Kidney epithelial cell (primary cell): ENCODE measurements around the gene DOK7. TPM values are rescaled to one million over a fixed set of nuclear protein-coding genes. Genes with fewer than 3 reads are reported as not detected.

Experiments
- DNase-seq: peaks from one replicate; pipeline ENCODE4 v3.0.0-alpha.2; 2010; ENCODE audit warnings: low read depth
- H3K27me3 ChIP-seq: 2 replicates; pipeline ENCODE4 v1.6.0; 2011; ENCODE audit warnings: low read length; ENCODE audit not compliant: control insufficient read depth, insufficient read depth
- H3K36me3 ChIP-seq: 2 replicates; pipeline ENCODE4 v1.5.1; 2011; ENCODE audit warnings: low read length; ENCODE audit not compliant: control insufficient read depth, insufficient read depth
- H3K4me3 ChIP-seq: 2 replicates; pipeline ENCODE4 v1.5.1; 2011; ENCODE audit warnings: low read depth, mild to moderate bottlenecking, control low read depth, low read length
- CTCF ChIP-seq: IDR thresholded peaks from 2 replicates; pipeline ENCODE4 v1.5.1; 2011; ENCODE audit warnings: mild to moderate bottlenecking, moderate library complexity, low read length, control low read depth, inconsistent platforms; ENCODE audit not compliant: insufficient read depth, poor library complexity, severe bottlenecking
- total RNA-seq: library from RNA; depleted of rRNA; stranded (reverse); fragments of >200 nt; gene quantifications from 2 replicates; pipeline ENCODE4 v1.2.3, GENCODE V29; 2015

Gene DOK7
- total RNA-seq, 1 donor from 2014 or later = 6.9 TPM

- Histone ChIP-seq H3K4me3 (no peak overlapping the region), H3K36me3 (peaks cover 3% of the 10 kb centered on the region), H3K27me3 (no peaks in the 10 kb centered on the region)
- no peak for TF ChIP-seq CTCF
- no peak for DNase-seq
Measured at GRCh38 chr4:3525532-3526430, 62.7 kb downstream of the DOK7 start.

DNA sequence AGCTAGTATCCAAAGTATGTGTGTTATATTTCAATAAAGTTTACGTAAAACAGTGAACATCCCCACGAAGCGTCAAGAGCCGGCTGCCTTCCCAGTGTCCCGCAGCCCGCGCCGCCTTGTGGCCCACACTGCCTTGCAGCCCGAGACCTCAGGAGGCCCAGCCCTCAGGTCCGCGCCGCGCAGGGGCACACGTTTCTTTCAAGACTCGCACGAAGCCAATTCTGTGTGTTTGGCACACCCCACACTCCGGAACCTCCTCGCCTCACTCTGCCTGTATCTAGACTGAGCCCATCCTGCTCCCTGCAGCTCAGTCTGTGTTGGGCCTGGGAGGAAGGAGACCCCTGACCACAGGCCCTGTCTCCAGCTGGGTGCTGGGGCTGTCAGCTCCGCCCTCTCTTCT, 63.4 kb downstream of the DOK7 start:
- no peak for TF ChIP-seq CTCF
- Histone ChIP-seq H3K36me3 (peaks cover 3% of the 10 kb centered on the region), H3K4me3 (no peak overlapping the region)

DNA sequence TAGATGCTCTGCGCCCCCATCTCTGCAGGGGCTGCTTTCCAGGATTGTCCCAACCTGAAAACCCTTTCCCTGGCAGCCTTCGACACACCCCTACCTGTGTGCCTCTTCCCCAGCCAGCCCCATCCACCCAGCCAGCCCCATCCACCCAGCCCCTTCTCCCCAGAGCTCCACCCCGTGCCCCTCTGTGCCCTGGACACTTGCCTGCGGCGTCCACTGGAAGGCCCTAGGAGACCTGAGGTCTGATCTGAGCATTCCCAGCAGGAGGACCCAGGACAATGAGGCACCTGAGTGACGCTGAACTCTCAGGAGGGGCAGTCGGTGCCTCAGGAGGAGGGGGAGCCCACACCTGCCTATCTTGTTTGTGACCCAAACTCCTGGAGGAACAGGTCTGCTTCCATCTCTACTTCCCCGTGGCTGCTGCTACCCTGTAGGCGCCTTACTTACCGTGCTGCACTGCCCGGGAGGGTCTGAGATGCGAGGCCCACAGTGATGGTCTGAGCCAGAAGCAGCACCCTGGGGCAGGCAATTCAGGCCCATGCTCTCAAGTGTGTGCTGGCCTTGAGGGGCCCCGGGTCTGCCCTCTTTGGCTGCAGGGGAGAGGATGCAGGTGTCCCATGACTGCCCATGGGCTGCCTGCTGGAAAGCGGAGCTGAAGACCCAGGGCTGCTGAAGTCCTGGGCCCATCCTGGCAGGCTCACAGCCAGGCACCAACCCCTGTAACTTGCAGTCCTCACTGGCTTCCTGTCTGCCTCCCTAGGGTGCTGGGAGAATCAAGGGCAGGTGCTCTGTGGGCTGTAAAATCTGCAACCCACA, 64.2 kb downstream of the DOK7 start:
- DNase-seq = no peak
- no peak for TF ChIP-seq CTCF
- peaks cover 3% of the 10 kb centered on the region for H3K36me3 ChIP-seq

More for the DNA sequence above, 63.4 kb downstream of the DOK7 start:
- no peaks in the 10 kb centered on the region for H3K27me3 ChIP-seq
- no peak for DNase-seq

GRCh38 chr4:3527914-3528876, 65.1 kb downstream of the DOK7 start:
- Histone ChIP-seq H3K27me3 (no peaks in the 10 kb centered on the region), H3K36me3 (peaks cover 3% of the 10 kb centered on the region), H3K4me3 (no peak overlapping the region)
- no peak for DNase-seq
- TF ChIP-seq CTCF = no peak

More for the DNA sequence above, 64.2 kb downstream of the DOK7 start:
- no peak overlapping the region for H3K4me3 ChIP-seq
- H3K27me3 ChIP-seq = no peaks in the 10 kb centered on the region

GRCh38 chr4:3529363-3529762, 66.3 kb downstream of the DOK7 start:
- DNase-seq = no peak
- Histone ChIP-seq H3K4me3 (no peak overlapping the region), H3K36me3 (peaks cover 3% of the 10 kb centered on the region), H3K27me3 (no peaks in the 10 kb centered on the region)
- no peak for TF ChIP-seq CTCF
